Fibroblast of skin of left quadriceps (primary cell): ENCODE data around the gene FXYD1.

Experiments used
- DNase-seq, 2 experiments: peaks; one replicate each; pipeline ENCODE4 v3.0.0-alpha.2; 2013; ENCODE audit warnings: low read depth in 2 of 2

The FXYD1 gene

DNA sequence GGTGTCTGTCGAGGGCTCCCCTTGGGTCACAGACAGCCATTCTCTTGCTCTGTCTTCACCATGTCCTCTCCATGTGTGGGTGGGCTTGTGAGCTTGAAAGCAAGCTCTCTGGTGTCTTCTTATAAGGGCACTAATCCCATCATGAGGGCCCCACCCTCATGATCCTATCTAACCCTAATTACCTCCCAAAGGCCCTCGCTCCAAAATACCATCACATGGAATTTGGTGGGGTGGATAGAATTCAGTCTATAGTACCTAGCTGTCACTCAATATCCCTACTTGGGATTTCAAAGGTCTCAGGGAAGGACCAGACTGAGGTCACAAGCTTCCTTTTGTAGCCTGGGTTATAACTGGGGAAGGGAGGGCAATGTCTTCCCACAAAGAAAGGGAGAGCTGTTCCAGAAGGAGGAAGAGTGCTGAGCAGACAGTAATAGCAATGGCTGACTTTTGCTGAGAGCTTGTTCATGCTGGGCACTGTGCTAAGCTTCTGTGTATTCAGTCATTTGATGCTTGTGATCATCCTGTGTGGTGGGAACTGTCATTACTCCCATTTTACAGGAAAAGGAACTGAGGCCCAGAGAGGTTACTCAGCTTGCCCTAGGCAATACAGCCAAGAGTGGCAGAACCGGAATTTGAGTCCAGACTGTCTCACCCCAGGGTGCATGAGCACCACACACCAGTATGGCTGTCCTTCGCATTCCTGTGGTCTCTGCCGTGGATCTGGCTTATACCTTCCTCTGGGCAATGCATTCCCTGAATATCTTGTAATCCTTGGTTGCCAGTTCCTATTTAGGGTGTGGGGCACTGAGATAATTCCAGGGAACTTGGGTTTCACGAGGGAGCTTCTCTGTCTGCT lies 24.1 kb downstream of the FXYD1 start:
- DNase-seq = no peak

DNA sequence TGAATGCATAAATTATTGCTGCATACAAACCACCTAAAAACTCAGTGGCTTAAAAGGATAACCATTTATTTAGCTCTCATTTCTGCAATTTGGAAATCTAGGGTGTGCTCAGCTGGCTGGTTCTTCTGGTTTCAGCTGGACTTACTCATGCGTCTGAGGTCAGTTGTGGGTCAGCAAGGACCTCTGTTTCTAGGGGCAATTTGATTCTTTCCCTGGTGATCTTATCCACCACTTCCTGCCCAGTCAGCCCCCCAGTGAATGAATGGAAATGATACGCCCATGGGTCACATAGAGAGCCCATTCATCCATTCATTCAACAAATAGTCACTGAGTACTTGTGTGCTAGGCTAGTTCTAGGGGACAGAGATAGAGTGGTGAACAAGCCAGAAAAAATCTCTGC lies 25.8 kb downstream of the FXYD1 start:
- DNase-seq = no peak

- DNase-seq = no peak
These were observed 26.8 kb downstream of the FXYD1 start for GRCh38 chr19:35165200-35166058.

DNA sequence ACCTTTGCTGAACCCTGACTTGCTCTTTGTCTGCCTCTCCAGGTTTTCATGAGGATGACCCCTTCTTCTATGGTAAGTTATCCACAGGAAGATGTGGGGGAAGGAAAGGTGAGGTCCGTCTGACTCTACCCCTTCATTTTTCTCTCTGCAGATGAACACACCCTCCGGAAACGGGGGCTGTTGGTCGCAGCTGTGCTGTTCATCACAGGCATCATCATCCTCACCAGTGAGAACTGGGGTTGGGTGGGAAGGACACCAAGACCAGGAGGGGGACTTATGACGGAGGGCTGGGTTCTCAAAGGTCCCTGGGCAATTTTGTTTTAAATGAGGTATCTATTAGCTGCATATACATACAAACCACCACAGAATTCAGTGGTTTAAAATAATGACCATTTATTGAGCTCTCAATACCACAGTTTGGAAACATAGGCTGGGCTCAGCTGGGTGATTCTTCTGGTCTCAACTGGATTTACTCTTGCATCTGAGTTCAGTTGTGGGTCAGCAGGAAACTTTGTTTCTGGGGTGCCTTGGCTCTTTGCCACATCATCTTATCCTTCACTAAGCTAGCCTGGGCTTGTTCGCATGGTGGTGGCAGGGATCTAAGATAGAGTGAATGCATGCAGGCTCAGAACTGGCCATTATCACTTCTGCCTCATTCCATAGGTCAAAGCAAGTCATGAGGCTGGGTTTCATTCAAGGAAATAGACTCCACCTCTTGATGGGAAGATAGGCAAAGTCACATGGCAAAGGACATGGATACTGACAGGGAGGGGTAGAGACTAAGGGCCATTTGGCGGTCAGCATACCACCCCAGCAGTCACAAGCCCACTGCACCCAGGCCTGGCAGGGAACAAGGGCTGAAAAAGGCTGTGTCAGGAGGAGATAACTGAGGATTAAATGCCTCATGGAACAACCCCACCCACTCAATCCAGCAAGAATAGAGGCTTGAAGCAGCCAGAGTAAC lies 27.8 kb downstream of the FXYD1 start:
- DNase-seq = no peak

- no peak for DNase-seq
These were observed 28.9 kb downstream of the FXYD1 start for GRCh38 chr19:35167251-35168119.

DNA sequence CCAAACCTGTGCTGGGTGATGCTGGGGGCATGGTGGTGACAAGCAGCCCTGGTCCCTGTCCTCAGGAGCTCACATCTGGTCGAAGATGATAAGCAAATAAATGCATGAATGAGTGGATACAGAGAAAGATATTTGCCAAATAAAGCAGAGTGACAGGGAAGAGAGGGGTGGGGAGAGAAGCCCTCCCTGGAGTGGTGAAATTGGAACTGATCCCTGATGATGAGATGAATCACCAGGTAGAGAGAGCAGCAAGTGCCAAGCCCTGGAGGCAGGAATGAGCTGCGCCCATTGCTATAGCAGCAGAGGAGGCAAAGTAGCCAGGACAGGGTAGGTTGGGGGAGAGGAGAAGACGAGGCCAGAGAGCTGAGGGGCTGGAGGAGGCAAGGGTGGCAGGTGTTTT lies 29.6 kb downstream of the FXYD1 start:
- DNase-seq = no peak

DNA sequence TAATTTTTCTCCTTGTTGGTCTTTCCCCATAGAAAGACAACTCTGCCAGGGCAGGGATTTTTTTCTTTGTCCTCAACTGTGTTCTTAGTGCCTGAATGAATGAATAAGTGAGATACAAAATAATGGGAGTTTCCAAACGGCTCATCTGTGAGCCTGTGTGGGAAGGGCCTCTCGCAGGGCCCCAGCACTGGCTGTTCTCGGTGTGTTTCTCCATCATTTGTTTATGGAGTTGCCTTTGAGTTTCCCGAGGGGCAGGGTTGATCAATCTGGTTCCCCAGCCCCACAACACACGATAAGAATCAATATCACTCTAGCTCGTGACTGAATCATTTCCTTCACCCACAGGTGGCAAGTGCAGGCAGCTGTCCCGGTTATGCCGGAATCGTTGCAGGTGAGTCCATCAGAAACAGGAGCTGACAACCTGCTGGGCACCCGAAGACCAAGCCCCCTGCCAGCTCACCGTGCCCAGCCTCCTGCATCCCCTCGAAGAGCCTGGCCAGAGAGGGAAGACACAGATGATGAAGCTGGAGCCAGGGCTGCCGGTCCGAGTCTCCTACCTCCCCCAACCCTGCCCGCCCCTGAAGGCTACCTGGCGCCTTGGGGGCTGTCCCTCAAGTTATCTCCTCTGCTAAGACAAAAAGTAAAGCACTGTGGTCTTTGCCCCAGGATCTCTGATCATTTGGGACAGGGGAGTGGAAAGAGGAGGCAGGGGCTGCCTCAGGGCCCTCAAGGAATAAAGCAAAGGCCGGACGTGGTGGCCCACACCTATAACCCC lies 30.8 kb downstream of the FXYD1 start:
- DNase-seq = no peak

DNA sequence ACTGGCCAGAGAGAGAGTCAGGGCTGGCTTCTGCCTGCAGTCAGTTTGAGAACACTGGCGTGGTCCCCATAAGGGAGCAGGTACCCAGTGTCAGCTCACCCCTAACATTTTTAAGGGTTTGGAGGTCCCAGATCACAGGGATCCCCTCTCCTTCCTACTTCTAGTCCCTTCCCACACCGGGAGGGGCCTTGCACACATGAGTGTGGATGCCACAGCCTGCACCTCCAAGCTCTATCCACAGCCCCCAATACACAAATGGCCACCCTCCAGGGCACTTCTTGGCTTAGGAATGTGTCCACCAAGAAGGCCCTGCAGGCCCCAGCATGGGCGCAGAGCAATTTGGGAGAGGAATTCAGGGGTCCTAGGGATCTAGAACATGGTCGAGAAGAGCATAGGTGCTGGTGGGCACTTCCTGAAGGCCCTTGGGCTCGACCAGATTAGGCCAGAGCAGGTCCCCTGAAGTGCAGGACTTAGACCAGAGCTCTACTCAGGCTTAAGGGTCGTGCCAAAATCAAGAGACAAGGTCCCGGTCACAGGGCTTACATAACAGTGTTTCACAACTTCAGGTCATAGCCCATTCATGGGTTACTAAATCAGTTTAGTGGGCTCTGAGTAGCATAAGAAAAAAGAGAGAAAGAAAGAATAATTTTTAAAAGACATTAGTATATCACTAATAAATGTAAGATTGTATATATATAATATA lies 31.9 kb downstream of the FXYD1 start:
- DNase-seq = no peak

DNA sequence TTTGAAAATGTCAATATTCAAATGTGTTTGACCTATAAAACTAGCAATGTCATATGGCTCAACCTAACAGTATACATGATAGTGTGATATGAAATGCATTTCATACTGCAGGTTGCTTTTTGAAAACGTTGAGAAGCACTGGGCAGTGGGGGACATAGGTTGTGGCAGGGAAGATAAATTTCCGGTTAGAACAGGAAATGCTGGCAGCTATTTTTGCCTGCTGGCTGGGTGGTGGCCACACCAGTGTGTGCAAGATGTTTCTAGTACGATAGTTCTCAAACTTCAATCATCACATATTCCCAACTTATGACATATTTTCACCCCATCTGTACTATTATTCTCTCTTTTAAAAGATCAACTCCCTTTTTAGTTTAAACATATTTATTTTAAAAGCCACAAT lies 33.1 kb downstream of the FXYD1 start:
- no peak for DNase-seq

DNA sequence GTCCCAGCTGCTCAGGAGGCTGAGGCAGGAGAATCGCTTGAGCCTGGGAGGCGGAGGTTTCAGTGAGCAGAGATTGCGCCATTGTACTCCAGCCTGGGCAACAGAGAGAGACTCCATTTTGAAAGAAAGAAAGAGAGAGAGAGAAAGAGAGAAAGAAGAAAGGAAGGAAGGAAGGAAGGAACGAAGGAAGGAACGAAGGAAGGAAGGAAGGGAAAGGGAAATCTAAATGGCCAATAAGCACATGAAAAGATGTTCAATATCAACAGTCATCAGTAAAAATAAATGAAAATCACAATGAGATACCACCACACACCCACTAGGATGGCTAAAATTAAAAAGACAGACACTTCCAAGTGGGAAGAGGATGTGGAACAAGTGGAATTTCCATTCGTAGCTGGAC lies 35.6 kb downstream of the FXYD1 start:
- no peak for DNase-seq

DNA sequence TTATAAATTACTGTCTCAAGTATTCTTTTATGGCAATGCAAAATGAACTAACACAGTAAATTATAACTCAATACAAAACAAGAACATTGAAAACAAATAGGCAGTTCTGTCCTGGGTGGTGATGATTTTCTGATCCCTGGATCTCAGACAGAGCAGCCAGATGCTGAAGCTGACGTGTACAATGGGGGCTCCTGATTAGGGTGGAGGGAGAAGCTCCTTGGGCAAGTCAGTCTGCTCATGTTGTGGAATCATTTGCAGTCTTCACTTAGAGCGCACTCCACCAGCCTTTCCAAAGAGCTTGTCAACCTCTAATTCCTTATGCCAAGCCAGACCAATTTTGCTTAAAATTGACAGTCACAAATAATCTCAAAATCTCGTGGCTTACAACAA lies 37.6 kb downstream of the FXYD1 start:
- DNase-seq = no peak

GRCh38 chr19:35177377-35178274 lies 39.0 kb downstream of the FXYD1 start:
- no peak for DNase-seq

DNA sequence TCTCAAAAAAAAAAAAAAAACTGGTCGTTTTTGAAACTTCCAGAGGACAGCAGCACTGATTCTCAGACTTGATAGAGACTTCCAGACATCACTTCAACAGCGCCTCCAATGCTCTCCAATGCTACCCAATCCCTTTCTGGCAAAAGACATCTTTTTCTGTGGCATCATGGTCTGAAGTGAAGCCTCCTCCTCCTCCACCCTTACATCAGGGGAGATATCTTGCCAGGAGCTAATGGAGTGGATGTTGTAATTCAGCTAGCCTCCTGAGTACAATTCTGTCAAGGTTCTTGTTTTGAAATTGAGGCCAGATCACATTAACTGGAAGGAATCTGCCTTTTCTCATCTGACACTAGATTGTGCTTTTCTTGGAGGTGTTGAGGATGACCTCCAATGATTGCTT lies 40.1 kb downstream of the FXYD1 start:
- DNase-seq = no peak

- no peak for DNase-seq
These were observed 41.2 kb downstream of the FXYD1 start for GRCh38 chr19:35179830-35180229.

DNA sequence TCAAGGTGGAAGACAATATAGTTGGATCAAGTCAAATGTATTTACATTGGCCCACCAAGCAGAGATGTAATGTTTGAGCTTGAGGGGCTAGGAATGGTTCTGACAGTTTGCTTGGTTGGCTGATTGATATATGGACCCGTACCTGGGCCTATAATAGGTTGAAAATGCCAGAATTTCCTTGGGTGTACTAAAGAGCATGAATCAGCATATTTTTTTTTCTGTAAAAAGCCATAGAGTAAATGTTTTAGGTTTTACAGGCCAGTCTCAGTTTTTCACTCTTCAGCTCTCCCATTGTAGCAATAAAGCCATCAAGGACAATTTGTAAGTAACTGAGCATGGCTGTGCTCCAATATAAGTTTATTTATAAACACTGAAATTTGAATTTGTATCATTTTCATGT lies 42.8 kb downstream of the FXYD1 start:
- DNase-seq = no peak

DNA sequence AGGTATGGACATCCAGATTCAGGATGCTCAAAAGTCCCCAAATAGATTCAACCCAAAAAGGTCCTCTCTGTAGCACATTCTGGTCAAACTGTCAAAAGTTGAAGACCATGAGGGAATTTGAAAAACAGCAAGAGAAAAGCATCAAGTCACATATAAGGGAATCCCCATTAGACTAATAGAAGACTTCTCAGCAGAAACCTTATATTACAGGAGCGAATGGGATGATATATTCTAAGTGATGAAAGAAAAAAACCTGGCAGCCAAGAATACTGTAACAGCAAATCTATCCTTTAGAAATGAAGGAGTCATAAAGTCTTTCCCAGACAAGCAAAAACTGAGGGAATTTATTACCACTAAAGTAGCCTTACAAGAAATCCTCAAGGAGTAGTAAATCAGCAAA lies 45.6 kb downstream of the FXYD1 start:
- DNase-seq = no peak

GRCh38 chr19:35184884-35185283 lies 46.3 kb downstream of the FXYD1 start:
- no peak for DNase-seq
